Measurements from ENCODE around the gene EXT2. TPM values are rescaled to one million over a fixed set of nuclear protein-coding genes. Genes with fewer than 3 reads are reported as not detected.

EXT2 gene
- total RNA-seq, 4 donors from 2014 or later: 46.6 to 72.6 (median 68.8) TPM

- no peak overlapping the region for H3K4me3 ChIP-seq (ENCODE audit: low read depth, poor library complexity, severe bottlenecking)
- peak in 1 of 2 donors; percentile 63 for DNase-seq (ENCODE audit: low spot score in 2 of 2)
- intact Hi-C loops (cut with DNase I; ENCODE audit: low total_unique reads): no loop called here
- 66 to 89% methylated on average over 5 of the region's 5 CpGs for WGBS, 2 donors
- no peak for TF ChIP-seq CTCF (IDR thresholded peaks at IDR 0.05)
- no peak for TF ChIP-seq POLR2A (IDR thresholded peaks at IDR 0.05)
Observed at GRCh38 chr11:44258839-44259420, 163.5 kb downstream of the EXT2 start.

GRCh38 chr11:44260081-44260480 lies 164.6 kb downstream of the EXT2 start:
- intact Hi-C loops (cut with DNase I; ENCODE audit: low total_unique reads): no loop called here
- TF ChIP-seq POLR2A (IDR thresholded peaks at IDR 0.05) (no peak), CTCF (IDR thresholded peaks at IDR 0.05) (no peak)
- WGBS, 2 donors: 63 to 74% methylated on average over 4 of the region's 4 CpGs
- peak in 1 of 2 donors; percentile 67 for DNase-seq (ENCODE audit: low spot score in 2 of 2)
- H3K4me3 ChIP-seq (ENCODE audit: low read depth, poor library complexity, severe bottlenecking): no peak overlapping the region

- WGBS, 2 donors: 79 to 82% methylated on average over 10 to 14 of the region's 14 CpGs
- DNase-seq (ENCODE audit: low spot score in 2 of 2): peak in 1 of 2 donors; percentile 65
- TF ChIP-seq POLR2A (IDR thresholded peaks at IDR 0.05) (no peak), CTCF (IDR thresholded peaks at IDR 0.05) (no peak)
- no peak overlapping the region for H3K4me3 ChIP-seq (ENCODE audit: low read depth, poor library complexity, severe bottlenecking)
- intact Hi-C loops (cut with DNase I; ENCODE audit: low total_unique reads): no loop called here
Observed at GRCh38 chr11:44261800-44262591, 166.5 kb downstream of the EXT2 start.

- intact Hi-C loops (cut with DNase I; ENCODE audit: low total_unique reads): no loop called here
- TF ChIP-seq CTCF (IDR thresholded peaks at IDR 0.05): no peak
- TF ChIP-seq POLR2A (IDR thresholded peaks at IDR 0.05): no peak
- peak in 1 of 2 donors; percentile 78 for DNase-seq (ENCODE audit: low spot score in 2 of 2)
- 85 to 91% methylated on average over 20 of the region's 20 CpGs for WGBS, 2 donors
- no peak overlapping the region for H3K4me3 ChIP-seq (ENCODE audit: low read depth, poor library complexity, severe bottlenecking)
Observed at GRCh38 chr11:44263738-44264437, 168.4 kb downstream of the EXT2 start.

GRCh38 chr11:44264438-44264749 lies 168.9 kb downstream of the EXT2 start:
- no peak for TF ChIP-seq POLR2A (IDR thresholded peaks at IDR 0.05)
- intact Hi-C loops (cut with DNase I; ENCODE audit: low total_unique reads): no loop called here
- WGBS, 2 donors: 86 to 90% methylated on average over 8 of the region's 8 CpGs
- no peak for DNase-seq (ENCODE audit: low spot score in 2 of 2)
- no peak overlapping the region for H3K4me3 ChIP-seq (ENCODE audit: low read depth, poor library complexity, severe bottlenecking)

- intact Hi-C loops (cut with DNase I; ENCODE audit: low total_unique reads): no loop called here
- 90 to 94% methylated on average over 15 to 20 of the region's 22 CpGs for WGBS, 2 donors
Observed at GRCh38 chr11:44264761-44265160, 169.3 kb downstream of the EXT2 start.

More at GRCh38 chr11:44264761-44265160, 169.3 kb downstream of the EXT2 start:
- H3K4me3 ChIP-seq (ENCODE audit: low read depth, poor library complexity, severe bottlenecking): no peak overlapping the region
- no peak for TF ChIP-seq CTCF (IDR thresholded peaks at IDR 0.05)
- no peak for TF ChIP-seq POLR2A (IDR thresholded peaks at IDR 0.05)
- peak in 1 of 2 donors; percentile 76 for DNase-seq (ENCODE audit: low spot score in 2 of 2)
